Measurements from ENCODE around the gene EXD3. TPM values are rescaled to one million over a fixed set of nuclear protein-coding genes. Genes with fewer than 3 reads are reported as not detected.
"Not testable (repeated sequence)": the region's sequence is repeated elsewhere in the genome, so short reads cannot be mapped to it uniquely, and the experiment has no call there.

Gene EXD3
- polyA plus RNA-seq, 1 experiment, result 4.0 TPM

- Histone ChIP-seq H3K4me3 (ENCODE audit: low read depth, low read length) (no peak overlapping the region), H3K27me3 (ENCODE audit: control insufficient read depth, insufficient read depth, low read length) (no peaks in the 10 kb centered on the region), H3K27ac (ENCODE audit: low read depth, low read length) (no peak overlapping the region), H3K9me3 (ENCODE audit: control insufficient read depth, insufficient read depth, low read length) (peaks cover 72% of the 10 kb centered on the region)
- no peak for DNase-seq (ENCODE audit: low read depth, low spot score)
- ChIA-PET POLR2A (no interaction called here), CTCF (no interaction called here)
- no peak for TF ChIP-seq CTCF (IDR thresholded peaks at IDR 0.05; ENCODE audit: low read depth, low read length)
These were observed 73.4 kb downstream of the EXD3 start for GRCh38 chr9:137349471-137350033.

- Histone ChIP-seq H3K27ac (ENCODE audit: low read depth, low read length) (no peak overlapping the region), H3K4me3 (ENCODE audit: low read depth, low read length) (no peak overlapping the region), H3K9me3 (ENCODE audit: control insufficient read depth, insufficient read depth, low read length) (peaks cover 65% of the 10 kb centered on the region), H3K27me3 (ENCODE audit: control insufficient read depth, insufficient read depth, low read length) (no peaks in the 10 kb centered on the region)
- TF ChIP-seq CTCF (IDR thresholded peaks at IDR 0.05; ENCODE audit: low read depth, low read length), result no peak
- DNase-seq (ENCODE audit: low read depth, low spot score), result no peak
- POLR2A ChIA-PET, result no interaction called here
- CTCF ChIA-PET, result no interaction called here
These were observed 74.0 kb downstream of the EXD3 start for GRCh38 chr9:137348769-137349470.

- Histone ChIP-seq H3K4me3 (ENCODE audit: low read depth, low read length) (no peak overlapping the region), H3K27ac (ENCODE audit: low read depth, low read length) (no peak overlapping the region), H3K9me3 (ENCODE audit: control insufficient read depth, insufficient read depth, low read length) (peaks cover 55% of the 10 kb centered on the region), H3K27me3 (ENCODE audit: control insufficient read depth, insufficient read depth, low read length) (no peaks in the 10 kb centered on the region)
- DNase-seq (ENCODE audit: low read depth, low spot score), result no peak
- POLR2A ChIA-PET, result no interaction called here
- CTCF ChIA-PET, result no interaction called here
- no peak for TF ChIP-seq CTCF (IDR thresholded peaks at IDR 0.05; ENCODE audit: low read depth, low read length)
These were observed 75.0 kb downstream of the EXD3 start for GRCh38 chr9:137347928-137348327.

GRCh38 chr9:137342482-137342881 lies 80.5 kb downstream of the EXD3 start:
- CTCF ChIA-PET, result no interaction called here
- no peak overlapping the region for H3K4me3 ChIP-seq (ENCODE audit: low read depth, low read length)
- POLR2A ChIA-PET, result no interaction called here
- no peak for TF ChIP-seq CTCF (IDR thresholded peaks at IDR 0.05; ENCODE audit: low read depth, low read length)
- H3K9me3 ChIP-seq (ENCODE audit: control insufficient read depth, insufficient read depth, low read length), result peaks cover 13% of the 10 kb centered on the region
- no peaks in the 10 kb centered on the region for H3K27me3 ChIP-seq (ENCODE audit: control insufficient read depth, insufficient read depth, low read length)
- no peak for DNase-seq (ENCODE audit: low read depth, low spot score)
- no peak overlapping the region for H3K27ac ChIP-seq (ENCODE audit: low read depth, low read length)

- POLR2A ChIA-PET, result no interaction called here
- Histone ChIP-seq H3K4me3 (ENCODE audit: low read depth, low read length) (no peak overlapping the region), H3K27ac (ENCODE audit: low read depth, low read length) (no peak overlapping the region), H3K27me3 (ENCODE audit: control insufficient read depth, insufficient read depth, low read length) (no peaks in the 10 kb centered on the region), H3K9me3 (ENCODE audit: control insufficient read depth, insufficient read depth, low read length) (peaks cover 4% of the 10 kb centered on the region)
- no peak for TF ChIP-seq CTCF (IDR thresholded peaks at IDR 0.05; ENCODE audit: low read depth, low read length)
- CTCF ChIA-PET, result no interaction called here
- DNase-seq (ENCODE audit: low read depth, low spot score), result no peak
These were observed 81.7 kb downstream of the EXD3 start for GRCh38 chr9:137341227-137341626.

- H3K9me3 ChIP-seq (ENCODE audit: control insufficient read depth, insufficient read depth, low read length); DNase-seq (ENCODE audit: low read depth, low spot score); CTCF ChIA-PET; H3K27ac ChIP-seq (ENCODE audit: low read depth, low read length); H3K27me3 ChIP-seq (ENCODE audit: control insufficient read depth, insufficient read depth, low read length); H3K4me3 ChIP-seq (ENCODE audit: low read depth, low read length); POLR2A ChIA-PET: not testable (repeated sequence)
These were observed 83.0 kb downstream of the EXD3 start for GRCh38 chr9:137339908-137340462.
